ENCODE measurements around the gene OR52D1. TPM values are rescaled to one million over a fixed set of nuclear protein-coding genes. Genes with fewer than 3 reads are reported as not detected.

The OR52D1 gene
- total RNA-seq, 1 experiment from 2014 or later = not detected

- ChIA-PET CTCF (interaction anchor here (0.6 kb wide), 1 partner anchor 239 kb away, joined by 3 read pairs; no protein-coding TSS in a partner anchor), POLR2A (no interaction called here)
- no TSS peak for BruUV-seq (replicated peaks)
- Histone ChIP-seq H3K9me3 (no peaks in the 10 kb centered on the region), H3K36me3 (ENCODE audit: control insufficient read depth, insufficient read depth, low read length) (no peaks in the 10 kb centered on the region), H3K27me3 (replicated peaks; ENCODE audit: control insufficient read depth, insufficient read depth, low read length) (no peaks in the 10 kb centered on the region), H3K4me1 (no peaks in the 10 kb centered on the region), H3K4me3 (ENCODE audit: low read depth, low read length) (no peak within 1 kb of the TSS)
- peaks cover 3% of the 10 kb centered on the region for H3K27me3 Mint-ChIP-seq (ENCODE audit: insufficient read depth, unreplicated experiment)
- H3K36me3 Mint-ChIP-seq (ENCODE audit: insufficient read depth, unreplicated experiment) = no peaks in the 10 kb centered on the region
- no peak within 1 kb of the TSS for H3K27ac Mint-ChIP-seq (ENCODE audit: unreplicated experiment)
- H3K4me3 Mint-ChIP-seq (ENCODE audit: unreplicated experiment) = no peak within 1 kb of the TSS
- intact Hi-C loops (cut with micrococcal nuclease; ENCODE audit: unreplicated experiment) = no loop called here
- H3K4me1 Mint-ChIP-seq (ENCODE audit: low read depth, unreplicated experiment) = no peaks in the 10 kb centered on the region
- DNase-seq = no peak
- TF ChIP-seq CTCF (IDR thresholded peaks at IDR 0.05; ENCODE audit: insufficient read depth in 1 of 2, low read depth in 1 of 2, low read length in 1 of 2, severe bottlenecking in 1 of 2, unreplicated experiment in 1 of 2) = no peak
- H3K9me3 Mint-ChIP-seq (ENCODE audit: unreplicated experiment) = no peaks in the 10 kb centered on the region
Observed at GRCh38 chr11:5449023-5449422, 39.5 kb upstream of the OR52D1 start, which contains the start of gene OR51I2. Gene OR51I2 (plus strand): TSS chr11:5449323. CDS start chr11:5453489, 4,166 bp downstream.

GRCh38 chr11:5449432-5449831 lies 39.1 kb upstream of the OR52D1 start:
- no peaks in the 10 kb centered on the region for H3K4me1 Mint-ChIP-seq (ENCODE audit: low read depth, unreplicated experiment)
- DNase-seq = no peak
- H3K27ac Mint-ChIP-seq (ENCODE audit: unreplicated experiment) = no peak overlapping the region
- H3K9me3 Mint-ChIP-seq (ENCODE audit: unreplicated experiment) = no peaks in the 10 kb centered on the region
- POLR2A ChIA-PET = no interaction called here
- H3K36me3 ChIP-seq (ENCODE audit: control insufficient read depth, insufficient read depth, low read length) = no peaks in the 10 kb centered on the region
- intact Hi-C loops (cut with micrococcal nuclease; ENCODE audit: unreplicated experiment) = no loop called here
- no peak for TF ChIP-seq CTCF (IDR thresholded peaks at IDR 0.05; ENCODE audit: insufficient read depth in 1 of 2, low read depth in 1 of 2, low read length in 1 of 2, severe bottlenecking in 1 of 2, unreplicated experiment in 1 of 2)
- CTCF ChIA-PET = interaction anchor here (0.6 kb wide), 1 partner anchor 239 kb away, joined by 3 read pairs; no protein-coding TSS in a partner anchor
- no TSS peak for BruUV-seq (replicated peaks)
- H3K27me3 Mint-ChIP-seq (ENCODE audit: insufficient read depth, unreplicated experiment) = peaks cover 3% of the 10 kb centered on the region
- H3K9me3 ChIP-seq = no peaks in the 10 kb centered on the region
- H3K4me3 Mint-ChIP-seq (ENCODE audit: unreplicated experiment) = no peak overlapping the region
- no peak overlapping the region for H3K4me3 ChIP-seq (ENCODE audit: low read depth, low read length)
- no peaks in the 10 kb centered on the region for H3K36me3 Mint-ChIP-seq (ENCODE audit: insufficient read depth, unreplicated experiment)
- no peaks in the 10 kb centered on the region for H3K4me1 ChIP-seq
- no peaks in the 10 kb centered on the region for H3K27me3 ChIP-seq (replicated peaks; ENCODE audit: control insufficient read depth, insufficient read depth, low read length)

GRCh38 chr11:5460983-5461621 lies 27.4 kb upstream of the OR52D1 start:
- Histone ChIP-seq H3K4me1 (no peaks in the 10 kb centered on the region), H3K9me3 (no peaks in the 10 kb centered on the region), H3K4me3 (ENCODE audit: low read depth, low read length) (no peak overlapping the region), H3K27me3 (replicated peaks; ENCODE audit: control insufficient read depth, insufficient read depth, low read length) (no peaks in the 10 kb centered on the region), H3K36me3 (ENCODE audit: control insufficient read depth, insufficient read depth, low read length) (no peaks in the 10 kb centered on the region)
- no peak for DNase-seq
- TF ChIP-seq CTCF (IDR thresholded peaks at IDR 0.05; ENCODE audit: insufficient read depth in 1 of 2, low read depth in 1 of 2, low read length in 1 of 2, severe bottlenecking in 1 of 2, unreplicated experiment in 1 of 2) = no peak
- no peak overlapping the region for H3K27ac Mint-ChIP-seq (ENCODE audit: unreplicated experiment)
- H3K9me3 Mint-ChIP-seq (ENCODE audit: unreplicated experiment) = no peaks in the 10 kb centered on the region
- ChIA-PET CTCF (no interaction called here), POLR2A (no interaction called here)
- H3K4me1 Mint-ChIP-seq (ENCODE audit: low read depth, unreplicated experiment) = no peaks in the 10 kb centered on the region
- intact Hi-C loops (cut with micrococcal nuclease; ENCODE audit: unreplicated experiment) = no loop called here
- no peaks in the 10 kb centered on the region for H3K27me3 Mint-ChIP-seq (ENCODE audit: insufficient read depth, unreplicated experiment)
- no peak overlapping the region for H3K4me3 Mint-ChIP-seq (ENCODE audit: unreplicated experiment)
- H3K36me3 Mint-ChIP-seq (ENCODE audit: insufficient read depth, unreplicated experiment) = no peaks in the 10 kb centered on the region
- no TSS peak for BruUV-seq (replicated peaks)
